DMS79 treated with DMSO at 0.1 percent for 48 hours (cell line): ENCODE results near the gene IGFBP7.

Experiments used
- DNase-seq: peaks from one replicate; lab custom pipeline; 2025; lab: John Stamatoyannopoulos, UW

IGFBP7 gene

DNA sequence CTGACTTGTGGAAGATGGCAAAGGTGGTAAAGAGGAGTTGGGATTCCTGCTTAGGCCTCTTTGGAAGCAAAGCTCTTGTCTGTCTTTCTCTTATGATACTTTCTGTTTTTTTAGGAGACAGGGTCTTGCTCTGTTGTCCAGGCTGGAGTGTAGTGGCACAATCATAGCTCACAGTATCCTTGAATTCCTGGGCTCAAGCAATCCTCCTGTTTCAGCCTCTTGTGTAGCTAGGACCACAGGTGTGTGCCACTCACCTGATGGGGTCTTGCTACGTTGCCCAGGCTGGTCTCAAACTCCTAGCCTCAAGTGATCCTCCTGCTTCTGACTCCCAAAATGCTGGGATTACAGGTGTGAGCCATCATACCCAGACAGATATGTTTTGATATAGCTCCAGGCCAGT lies 19.3 kb upstream of the IGFBP7 start:
- DNase-seq, result no peak

- DNase-seq, result no peak
These were observed 17.2 kb upstream of the IGFBP7 start for GRCh38 chr4:57127361-57127760.

- DNase-seq, result no peak
These were observed 15.8 kb upstream of the IGFBP7 start for GRCh38 chr4:57125996-57126395.

DNA sequence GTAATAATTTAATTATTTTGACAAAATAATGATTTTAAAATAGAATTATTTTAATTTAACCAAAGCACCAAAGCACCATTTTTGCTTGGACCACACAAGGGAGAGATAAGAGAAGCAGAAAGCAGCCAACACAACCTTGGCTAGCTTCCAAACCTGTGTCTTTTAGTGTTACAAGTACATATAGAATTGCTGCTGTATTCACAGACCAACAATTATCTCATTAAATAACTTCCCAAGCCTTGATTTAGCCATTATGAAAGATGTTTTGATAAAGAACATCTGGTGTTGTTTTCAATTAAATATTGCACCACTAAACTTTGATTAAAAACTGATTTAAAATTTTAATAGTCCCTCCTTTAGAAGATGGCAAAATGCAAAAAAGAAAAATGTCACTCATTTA lies 14.0 kb upstream of the IGFBP7 start:
- DNase-seq, result no peak

GRCh38 chr4:57122959-57123358 lies 12.8 kb upstream of the IGFBP7 start:
- no peak for DNase-seq

GRCh38 chr4:57119054-57119651 lies 9.0 kb upstream of the IGFBP7 start:
- no peak for DNase-seq

DNA sequence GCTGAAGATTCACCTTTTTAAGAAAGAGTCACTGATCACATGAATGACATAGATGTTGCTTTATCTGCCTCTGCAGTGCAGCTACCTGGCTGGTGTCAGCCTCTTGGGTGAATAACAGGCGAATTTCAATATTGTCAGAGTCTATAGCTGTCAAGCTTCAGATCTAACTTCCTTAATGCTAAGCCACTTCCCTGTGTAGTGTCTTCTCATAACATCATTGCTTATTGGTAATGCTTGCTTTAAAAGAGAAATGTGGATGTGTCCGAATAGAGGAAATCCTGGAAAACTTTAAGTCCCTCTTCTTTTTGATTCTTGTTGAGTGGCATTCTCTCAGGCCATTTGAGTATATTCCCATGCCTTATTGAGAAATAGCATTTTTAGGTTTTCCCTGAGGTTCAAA lies 7.3 kb upstream of the IGFBP7 start:
- no peak for DNase-seq

DNA sequence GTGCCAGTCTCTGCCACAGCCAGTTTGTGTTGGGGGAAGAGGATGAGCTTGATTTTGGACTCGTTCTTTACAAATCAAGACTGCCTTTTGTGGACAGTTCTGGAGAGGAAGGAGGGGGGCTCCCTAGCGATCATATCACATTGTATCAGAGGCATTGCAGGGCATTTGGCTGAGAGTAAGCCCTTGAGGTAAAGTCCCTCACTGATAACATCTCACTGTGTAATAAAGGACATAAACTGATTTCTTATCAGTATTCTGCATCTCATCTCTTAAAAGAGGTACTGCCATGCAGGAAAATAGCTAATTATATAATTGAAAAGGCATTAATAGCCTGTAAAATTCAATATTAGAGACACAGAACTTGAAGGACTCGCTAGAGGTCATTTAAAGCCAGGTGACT lies 6.1 kb upstream of the IGFBP7 start:
- DNase-seq, result peak; percentile 16

DNA sequence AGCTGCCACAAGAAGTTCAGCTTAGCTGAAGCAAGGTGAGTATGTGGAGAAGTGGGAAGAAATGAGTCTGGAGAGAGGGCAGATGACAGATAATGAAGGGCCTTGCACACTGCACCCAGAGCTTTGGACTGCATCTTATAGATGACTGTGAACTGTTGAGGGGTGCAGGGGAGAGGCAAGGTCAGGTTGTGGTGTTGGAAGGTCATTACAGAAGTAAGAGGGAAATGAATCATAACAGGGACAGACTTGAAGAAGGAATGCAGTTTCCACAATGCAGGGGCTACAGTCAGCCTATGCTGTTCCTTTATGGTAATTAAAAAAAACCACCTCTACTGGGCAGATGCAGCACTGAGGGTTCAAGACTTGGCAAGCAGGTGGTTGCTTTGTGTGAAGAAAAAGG lies 4.8 kb upstream of the IGFBP7 start:
- no peak for DNase-seq

- DNase-seq, result no peak
These were observed 3.7 kb upstream of the IGFBP7 start for GRCh38 chr4:57113870-57114269.

DNA sequence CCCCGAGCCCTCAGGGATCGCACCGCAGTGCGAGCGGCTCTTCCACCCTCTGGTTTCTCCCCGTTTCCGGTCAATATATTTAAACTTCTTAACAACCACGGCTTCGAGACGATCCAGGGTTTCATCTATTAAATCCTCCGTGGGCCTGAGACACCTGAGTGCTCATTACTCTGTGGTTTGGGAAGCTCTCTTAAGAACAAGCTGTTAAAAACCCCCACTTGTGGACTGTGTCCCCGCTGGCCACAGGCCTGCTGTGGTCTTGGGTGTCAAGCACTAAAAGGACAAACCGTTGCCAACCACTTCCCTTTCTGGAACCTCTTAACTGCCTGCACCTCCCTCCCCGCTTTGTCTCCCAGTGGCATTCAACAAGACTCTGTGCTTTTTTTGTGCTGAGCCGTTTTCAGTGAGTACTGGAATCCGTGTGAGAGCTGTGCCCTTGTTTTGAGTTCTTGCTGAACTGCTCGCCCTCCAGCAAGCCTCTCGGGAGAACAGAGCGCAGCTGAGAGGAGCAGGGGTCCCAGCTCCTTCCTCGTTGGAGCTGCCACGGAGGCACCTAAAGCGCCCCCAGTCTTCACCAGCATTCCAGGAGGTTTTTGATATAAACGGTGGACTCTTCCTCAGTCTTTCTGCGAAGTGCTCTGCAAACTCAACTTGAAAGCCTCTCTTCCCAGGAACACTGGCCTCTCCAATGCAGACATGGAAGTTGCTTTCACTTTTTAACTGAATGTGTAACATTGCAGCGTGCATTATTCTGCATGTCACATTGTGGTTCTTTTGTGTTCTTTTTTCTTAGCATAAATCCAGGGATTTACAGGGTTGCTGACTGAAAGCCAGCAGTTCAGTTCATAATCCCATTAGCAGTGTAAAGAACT lies 691 bp upstream of the IGFBP7 start:
- DNase-seq, result peak; percentile 39

DNA sequence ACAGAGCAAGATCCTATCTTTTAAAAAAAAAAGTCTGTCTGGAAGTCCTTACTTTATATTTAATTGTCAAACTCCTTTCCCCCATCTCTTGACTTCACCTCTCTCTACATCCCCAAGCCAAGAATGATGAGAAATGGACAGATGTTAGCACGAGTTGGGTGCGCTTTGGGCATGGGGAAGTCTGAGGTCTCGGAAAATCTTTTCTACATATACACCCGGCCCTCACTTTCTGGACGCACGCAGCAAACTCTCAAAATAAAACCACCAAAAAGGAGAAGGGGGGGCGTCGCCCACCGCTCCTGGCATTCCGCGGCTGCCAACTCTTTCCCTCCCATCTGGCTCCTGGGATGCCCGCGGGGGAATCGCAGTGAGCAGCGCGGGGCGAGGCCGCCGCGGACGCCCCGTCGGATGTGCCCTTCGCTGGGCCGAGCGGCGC lies 756 bp downstream of the IGFBP7 start:
- no peak for DNase-seq

- no peak for DNase-seq
These were observed 4.0 kb downstream of the IGFBP7 start for GRCh38 chr4:57106181-57106580.

DNA sequence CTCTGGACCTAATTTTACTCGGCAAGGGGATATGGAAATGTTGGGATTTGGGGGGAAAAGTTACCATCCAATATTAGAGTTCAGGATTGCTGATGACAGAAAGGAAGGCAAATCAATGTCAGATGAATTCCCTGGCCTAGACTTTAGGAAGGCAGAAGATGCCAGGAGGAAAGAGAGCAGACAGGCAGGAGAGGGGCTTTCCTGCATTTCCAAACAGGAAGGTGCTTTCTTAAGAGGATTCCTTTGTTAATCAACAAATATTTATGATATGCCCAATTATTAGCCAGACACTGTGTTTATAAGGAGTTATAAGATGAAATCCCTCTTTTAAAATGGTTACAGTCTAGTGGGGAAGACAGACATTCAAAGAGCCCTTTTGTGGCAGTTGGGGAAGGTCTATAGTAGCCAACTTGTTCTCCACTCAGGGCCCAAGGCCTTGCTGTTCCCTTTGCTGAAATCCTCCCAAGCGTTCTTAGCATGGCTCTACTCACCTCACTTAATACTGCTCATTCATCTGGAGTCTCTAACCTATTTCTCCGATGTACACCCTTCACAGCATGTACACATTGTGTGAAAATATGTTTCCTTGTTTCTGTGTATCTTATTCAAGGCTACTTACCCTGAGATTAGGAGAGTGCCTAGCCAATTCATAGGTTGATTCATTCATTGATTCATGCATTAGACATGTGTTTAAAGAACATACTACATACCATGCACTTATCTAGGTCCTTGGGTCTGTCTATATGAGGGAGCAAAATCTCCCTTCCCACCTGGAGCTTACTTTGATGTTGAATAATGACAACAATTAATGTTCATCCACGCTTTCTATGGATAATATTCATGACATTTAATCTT lies 5.3 kb downstream of the IGFBP7 start:
- no peak for DNase-seq

DNA sequence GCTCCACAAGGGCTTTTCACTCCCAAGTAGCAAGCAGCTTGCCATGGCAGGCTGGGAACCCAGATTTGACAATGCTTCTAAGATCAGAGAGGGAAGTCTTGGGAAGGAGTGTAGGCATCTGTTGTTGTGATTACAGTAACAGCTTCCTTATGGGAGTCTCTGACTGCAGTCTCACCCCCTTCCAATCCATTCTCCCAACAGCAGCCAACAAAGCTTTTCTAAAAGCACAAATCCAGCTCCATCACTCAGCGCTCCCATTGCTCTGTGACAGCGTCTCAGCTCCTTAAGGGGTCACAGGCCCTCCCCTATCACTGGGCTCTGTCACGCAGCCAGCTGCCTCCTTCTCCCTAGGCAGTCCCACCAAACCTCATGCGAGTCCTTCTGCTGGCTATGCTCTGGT lies 7.1 kb downstream of the IGFBP7 start:
- no peak for DNase-seq

- no peak for DNase-seq
These were observed 8.0 kb downstream of the IGFBP7 start for GRCh38 chr4:57102050-57102624.

DNA sequence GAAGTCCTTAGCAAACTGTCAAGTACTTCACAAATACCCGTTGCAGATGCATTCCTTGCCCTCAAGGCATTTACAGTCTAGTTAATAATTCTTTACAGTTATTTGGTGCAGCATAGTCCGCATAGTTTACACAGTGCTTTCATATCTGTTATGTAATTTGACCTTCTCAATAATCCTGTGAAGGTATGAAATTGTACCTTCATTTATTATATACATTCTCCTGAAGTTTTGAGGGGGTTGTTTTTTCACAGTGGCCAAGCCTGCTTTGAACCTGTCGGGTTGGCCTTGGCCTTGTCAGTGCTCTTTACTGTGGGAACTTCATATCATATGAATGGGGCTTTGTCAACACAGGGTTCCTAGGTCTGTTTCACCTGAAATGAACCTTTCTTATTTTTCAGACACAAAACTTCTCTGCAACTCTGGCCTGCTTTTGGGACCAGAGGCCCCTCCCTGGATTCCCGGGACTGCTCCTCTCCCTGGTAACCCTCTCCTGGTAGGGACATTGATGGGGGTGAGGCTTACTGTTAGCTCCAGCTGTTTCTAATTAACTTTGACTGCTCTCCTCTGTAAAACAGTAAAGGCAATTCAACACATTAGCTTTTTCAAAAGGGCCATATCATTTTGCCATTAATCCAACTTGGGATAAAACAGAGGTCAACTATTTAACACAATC lies 9.1 kb downstream of the IGFBP7 start:
- DNase-seq, result no peak

- DNase-seq, result no peak
These were observed 10.8 kb downstream of the IGFBP7 start for GRCh38 chr4:57099363-57099762.

DNA sequence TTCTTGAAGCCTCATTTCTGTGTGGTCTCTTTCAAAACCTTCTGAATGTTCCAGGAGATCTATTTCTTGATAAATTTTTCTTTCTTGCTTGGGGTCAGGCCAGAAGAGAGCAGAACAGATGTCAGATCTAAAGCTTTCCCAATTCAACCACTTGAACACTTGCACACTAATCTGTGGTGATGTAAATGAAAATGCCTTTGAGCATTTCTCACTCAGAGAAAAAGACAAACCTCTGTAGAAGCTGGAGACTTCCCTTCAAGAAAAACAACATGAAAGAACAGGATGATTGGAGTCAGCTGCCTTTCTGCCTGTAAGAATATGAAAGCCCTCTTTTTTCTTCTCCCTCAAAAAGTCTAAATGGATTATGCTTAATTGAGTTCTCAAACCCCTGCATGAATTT lies 11.2 kb downstream of the IGFBP7 start:
- DNase-seq, result no peak

DNA sequence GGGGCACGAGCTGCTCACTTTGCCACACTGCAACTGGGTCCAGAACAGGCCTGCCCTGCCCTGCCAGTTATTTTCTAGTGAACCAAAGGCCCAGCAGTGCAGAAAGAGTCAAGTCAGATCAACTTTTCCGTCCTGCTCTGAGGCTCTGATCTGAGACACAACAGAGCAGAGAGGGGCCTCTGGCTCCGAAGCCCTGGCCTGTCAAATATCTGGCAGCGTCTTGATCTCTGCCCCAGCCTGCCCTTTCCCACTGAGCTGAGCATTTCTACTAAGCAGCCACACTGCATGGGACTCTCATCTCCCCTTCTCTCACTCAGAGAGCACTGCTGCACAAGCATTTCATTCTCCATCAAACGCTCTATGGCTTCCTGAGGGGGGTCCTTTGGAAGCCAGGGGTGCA lies 11.8 kb downstream of the IGFBP7 start:
- DNase-seq, result no peak

DNA sequence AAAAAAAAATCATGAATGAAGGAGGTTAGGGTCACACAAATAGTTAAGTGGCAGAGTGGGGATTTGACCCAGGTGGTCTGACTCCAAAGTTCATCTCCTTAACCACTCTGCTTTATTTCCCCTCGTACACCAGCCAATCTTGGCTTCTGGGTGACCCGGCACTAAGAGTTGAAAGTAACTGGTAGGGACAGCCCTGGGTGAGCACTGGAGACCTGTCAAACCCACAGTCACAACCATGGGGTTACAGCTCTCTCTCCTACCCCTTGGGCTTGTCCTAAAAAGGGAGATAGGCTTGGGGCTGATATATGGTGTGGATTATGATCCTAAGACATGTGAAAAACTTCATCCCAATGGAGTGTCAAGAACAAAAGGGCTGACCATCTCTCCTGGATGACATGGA lies 12.5 kb downstream of the IGFBP7 start:
- no peak for DNase-seq

GRCh38 chr4:57095956-57096355 lies 14.2 kb downstream of the IGFBP7 start:
- no peak for DNase-seq
